SHP77 treated with DMSO at 0.1 percent for 48 hours (cell line): Measurements from ENCODE around the gene PAQR6.
"Not testable (repeated sequence)": the region's sequence is repeated elsewhere in the genome, so short reads cannot be mapped to it uniquely, and the experiment has no call there.

Source experiments
- DNase-seq: peaks from one replicate; lab custom pipeline; 2025; lab: John Stamatoyannopoulos, UW

PAQR6 gene

GRCh38 chr1:156232201-156232894 is 15.5 kb downstream of the PAQR6 start:
- DNase-seq: peak; percentile 28

- DNase-seq: no peak
Observed at GRCh38 chr1:156230473-156230837, 17.4 kb downstream of the PAQR6 start.

GRCh38 chr1:156229809-156230472 is 17.9 kb downstream of the PAQR6 start:
- DNase-seq: no peak

GRCh38 chr1:156228501-156228900 is 19.4 kb downstream of the PAQR6 start:
- no peak for DNase-seq

- no peak for DNase-seq
Observed at GRCh38 chr1:156226782-156227181, 21.1 kb downstream of the PAQR6 start.

- no peak for DNase-seq
Observed at GRCh38 chr1:156226116-156226538, 21.7 kb downstream of the PAQR6 start.

GRCh38 chr1:156225677-156226014 is 22.2 kb downstream of the PAQR6 start:
- no peak for DNase-seq

GRCh38 chr1:156221986-156222692 is 25.7 kb downstream of the PAQR6 start:
- DNase-seq: no peak

GRCh38 chr1:156220226-156220625 is 27.6 kb downstream of the PAQR6 start:
- DNase-seq: no peak

GRCh38 chr1:156217871-156218270 is 30.0 kb downstream of the PAQR6 start:
- no peak for DNase-seq

GRCh38 chr1:156216361-156217086 is 31.3 kb downstream of the PAQR6 start:
- not testable (repeated sequence) for DNase-seq

- peak; percentile 20 for DNase-seq
Observed at GRCh38 chr1:156214024-156214748, 33.7 kb downstream of the PAQR6 start.

GRCh38 chr1:156213644-156213966 is 34.3 kb downstream of the PAQR6 start:
- DNase-seq: no peak

- DNase-seq: peak; percentile 99
Observed at GRCh38 chr1:156212833-156213643, 34.8 kb downstream of the PAQR6 start, which contains the start of gene PMF1. PMF1 (plus strand) TSS chr1:156213007; CDS start chr1:156213016, 9 bp downstream.

- no peak for DNase-seq
Observed at GRCh38 chr1:156212130-156212529, 35.7 kb downstream of the PAQR6 start.

- DNase-seq: no peak
Observed at GRCh38 chr1:156211243-156211642, 36.6 kb downstream of the PAQR6 start.

- DNase-seq: no peak
Observed at GRCh38 chr1:156204686-156205085, 43.2 kb downstream of the PAQR6 start.

GRCh38 chr1:156203331-156203730 is 44.5 kb downstream of the PAQR6 start:
- DNase-seq: no peak

GRCh38 chr1:156200044-156200443 is 47.8 kb downstream of the PAQR6 start:
- no peak for DNase-seq

GRCh38 chr1:156198831-156199349 is 49.0 kb downstream of the PAQR6 start:
- no peak for DNase-seq

- DNase-seq: no peak
Observed at GRCh38 chr1:156196445-156196844, 51.4 kb downstream of the PAQR6 start.
